Calu3 (cell line): ENCODE results near the gene PRELP. TPM values are rescaled to one million over a fixed set of nuclear protein-coding genes. Genes with fewer than 3 reads are reported as not detected.

ENCODE experiments used
- BruUV-seq: library from RNA; stranded (reverse); fragments of 400-500 nt; replicated peaks from 2 replicates; lab custom pipeline; 2021; lab: Mats Ljungman, UMichigan
- CTCF ChIA-PET: fragments of 300-600 bp; sonication (Branson Sonifier 250); formaldehyde crosslinking; loops from one replicate; lab custom pipeline; 2022; ENCODE audit warnings: antibody characterized with exemption; lab: Charles Lee
- DNase-seq: peaks from one replicate; pipeline ENCODE4 v3.0.0; 2022
- H3K27ac Mint-ChIP-seq: one replicate; pipeline ENCODE4 v1.8.0; 2022; ENCODE audit warnings: mixed read lengths; ENCODE audit not compliant: unreplicated experiment
- H3K27me3 Mint-ChIP-seq: one replicate; pipeline ENCODE4 v1.8.0; 2022; ENCODE audit warnings: mixed read lengths; ENCODE audit not compliant: unreplicated experiment
- H3K36me3 Mint-ChIP-seq: one replicate; pipeline ENCODE4 v1.8.0; 2022; ENCODE audit warnings: mild to moderate bottlenecking, moderate library complexity, mixed read lengths; ENCODE audit not compliant: insufficient read depth, unreplicated experiment
- H3K4me1 Mint-ChIP-seq: one replicate; pipeline ENCODE4 v1.8.0; 2022; ENCODE audit warnings: mild to moderate bottlenecking, low read depth, mixed read lengths; ENCODE audit not compliant: unreplicated experiment
- H3K4me3 Mint-ChIP-seq: one replicate; pipeline ENCODE4 v1.8.0; 2022; ENCODE audit warnings: mild to moderate bottlenecking, low read depth, moderate library complexity, mixed read lengths; ENCODE audit not compliant: unreplicated experiment
- H3K9me3 Mint-ChIP-seq: one replicate; pipeline ENCODE4 v1.8.0; 2022; ENCODE audit warnings: low read depth, mixed read lengths; ENCODE audit not compliant: unreplicated experiment
- CTCF ChIP-seq: fragments of 200-600 bp; IDR thresholded peaks from one replicate; pipeline ENCODE4 v1.8.0; 2022; ENCODE audit warnings: antibody characterized with exemption; ENCODE audit not compliant: unreplicated experiment
- intact Hi-C: fragments of 100-400 bp; cut with micrococcal nuclease; formaldehyde crosslinking; loops from one replicate; pipeline ENCODE4 v1.10.0; 2022; ENCODE audit not compliant: unreplicated experiment
- total RNA-seq: library from RNA; stranded (reverse); gene quantifications from 2 replicates; pipeline ENCODE4 v1.2.3, GENCODE V29; 2022

Gene PRELP
- total RNA-seq, 1 experiment from 2014 or later = not detected

DNA sequence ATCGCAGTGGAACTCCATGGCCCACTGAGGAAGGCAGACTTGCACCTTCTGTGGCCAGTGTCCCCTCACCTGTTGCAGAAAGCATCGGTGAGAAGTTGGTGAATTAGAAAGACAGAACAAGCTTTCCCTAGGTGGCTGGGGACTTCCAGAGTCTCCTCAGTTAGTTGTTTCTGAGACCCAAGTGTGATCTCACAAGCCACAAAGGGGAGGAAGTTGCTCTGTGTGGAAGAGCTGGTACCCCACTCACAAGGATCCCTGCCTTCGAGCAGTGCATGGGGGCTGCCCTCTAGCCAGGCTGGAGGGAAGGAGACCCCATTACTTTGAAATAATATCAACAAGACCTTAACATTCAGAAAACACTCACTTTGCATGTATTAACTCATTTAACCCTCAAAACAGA is 2.1 kb downstream of the PRELP start:
- CTCF ChIA-PET = interaction anchor here (1.2 kb wide), 1 partner anchor 135 kb away, joined by 4 read pairs; no protein-coding TSS in a partner anchor
- no peak for TF ChIP-seq CTCF
- DNase-seq = no peak
- no peak overlapping the region for H3K27ac Mint-ChIP-seq
- no peaks in the 10 kb centered on the region for H3K9me3 Mint-ChIP-seq
- H3K36me3 Mint-ChIP-seq = no peaks in the 10 kb centered on the region
- H3K27me3 Mint-ChIP-seq = peaks cover 67% of the 10 kb centered on the region
- intact Hi-C loops = no loop called here
- BruUV-seq = no TSS peak
- peaks cover 20% of the 10 kb centered on the region for H3K4me1 Mint-ChIP-seq
- H3K4me3 Mint-ChIP-seq = no peak overlapping the region

GRCh38 chr1:203478231-203478630 is 2.6 kb downstream of the PRELP start:
- Mint-ChIP-seq H3K4me1 (peaks cover 20% of the 10 kb centered on the region), H3K27me3 (peaks cover 62% of the 10 kb centered on the region), H3K36me3 (no peaks in the 10 kb centered on the region), H3K9me3 (no peaks in the 10 kb centered on the region), H3K4me3 (no peak overlapping the region), H3K27ac (no peak overlapping the region)
- no peak for TF ChIP-seq CTCF
- no peak for DNase-seq
- BruUV-seq = no TSS peak
- CTCF ChIA-PET = interaction anchor here (1.2 kb wide), 1 partner anchor 136 kb away, joined by 4 read pairs; no protein-coding TSS in a partner anchor
- intact Hi-C loops = no loop called here

DNA sequence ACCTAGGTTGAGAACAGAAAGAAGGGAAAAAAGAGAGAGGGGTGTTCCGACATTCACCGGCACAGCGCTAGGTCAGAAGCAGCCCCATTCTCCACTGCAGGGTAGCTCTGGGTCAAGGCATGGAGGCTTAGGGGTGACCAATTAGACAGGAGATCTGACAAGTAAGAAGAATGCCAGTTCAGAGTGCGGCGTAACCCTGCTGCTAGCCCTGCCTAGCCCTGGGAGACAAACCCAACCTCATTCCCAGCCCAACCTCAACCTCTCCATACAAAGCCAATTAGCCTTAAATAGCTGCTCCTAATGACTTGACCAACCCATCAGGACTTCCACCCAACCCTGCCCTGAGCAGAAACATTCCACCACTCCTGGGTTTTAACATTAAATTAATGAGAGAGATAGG is 3.4 kb downstream of the PRELP start:
- H3K27me3 Mint-ChIP-seq = peaks cover 55% of the 10 kb centered on the region
- H3K36me3 Mint-ChIP-seq = no peaks in the 10 kb centered on the region
- CTCF ChIA-PET = no interaction called here
- DNase-seq = no peak
- no peak overlapping the region for H3K4me3 Mint-ChIP-seq
- no peak overlapping the region for H3K27ac Mint-ChIP-seq
- no peak for TF ChIP-seq CTCF
- intact Hi-C loops = no loop called here
- peaks cover 20% of the 10 kb centered on the region for H3K4me1 Mint-ChIP-seq
- no TSS peak for BruUV-seq
- H3K9me3 Mint-ChIP-seq = no peaks in the 10 kb centered on the region

DNA sequence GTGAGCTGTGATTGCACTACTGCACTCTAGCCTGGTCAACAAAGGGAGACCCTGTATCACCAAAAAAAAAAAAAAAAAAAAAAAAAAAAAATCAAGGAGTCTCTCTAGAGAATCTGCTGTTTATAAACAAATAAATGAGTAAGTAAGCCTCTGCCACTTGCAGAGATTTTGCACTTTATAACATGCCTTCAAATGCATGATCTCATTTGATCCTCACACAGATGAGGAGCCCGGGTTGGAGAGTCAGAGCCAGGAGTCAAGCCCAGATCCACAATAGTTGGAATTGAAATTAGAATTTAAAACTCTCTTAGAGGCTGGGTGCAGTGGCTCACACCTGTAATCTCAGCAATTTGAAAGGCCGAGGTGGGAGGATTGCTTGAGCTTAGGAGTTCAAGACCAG is 4.0 kb downstream of the PRELP start:
- intact Hi-C loops = no loop called here
- H3K36me3 Mint-ChIP-seq = no peaks in the 10 kb centered on the region
- DNase-seq = no peak
- TF ChIP-seq CTCF = no peak
- BruUV-seq = no TSS peak
- no peak overlapping the region for H3K27ac Mint-ChIP-seq
- peaks cover 54% of the 10 kb centered on the region for H3K27me3 Mint-ChIP-seq
- H3K4me1 Mint-ChIP-seq = peaks cover 20% of the 10 kb centered on the region
- no peaks in the 10 kb centered on the region for H3K9me3 Mint-ChIP-seq
- no peak overlapping the region for H3K4me3 Mint-ChIP-seq
- CTCF ChIA-PET = interaction anchor here (0.5 to 1.5 kb wide), 2 partner anchors 36 to 142 kb away, joined by 3 to 4 read pairs; no protein-coding TSS in a partner anchor
